SK-N-SH treated with all-trans-retinoic acid at 6 μM for 48 hours (cell line): ENCODE data around the gene SEMA6D.

Experiments
- ATAC-seq: fragments of 200-7000 bp; cut with Tn5 transposase; 3 replicates; pipeline ENCODE4 v1.9.1; 2020; ENCODE audit warnings: mild to moderate bottlenecking, moderate library complexity
- ARNTL ChIP-seq: fragments of 450-650 bp; formaldehyde crosslinking; IDR thresholded peaks from 2 replicates; pipeline ENCODE4 v1.5.0; 2020; ENCODE audit warnings: low read depth, mild to moderate bottlenecking, moderate library complexity, borderline replicate concordance
- CREB5 ChIP-seq: fragments of 250-450 bp; sonication (Bioruptor Pico); IDR thresholded peaks from 2 replicates; pipeline ENCODE4 v1.5.1; 2020; ENCODE audit warnings: low read depth, mild to moderate bottlenecking, moderate library complexity
- CSDC2 ChIP-seq: fragments of 250-450 bp; sonication (Bioruptor Pico); IDR thresholded peaks from 2 replicates; pipeline ENCODE4 v1.5.0; 2020; ENCODE audit warnings: mild to moderate bottlenecking, moderate library complexity
- CSRNP3 ChIP-seq: fragments of 250-450 bp; sonication (Bioruptor Pico); IDR thresholded peaks from 2 replicates; pipeline ENCODE4 v1.5.1; 2021; ENCODE audit warnings: mild to moderate bottlenecking, moderate library complexity
- ESRRG ChIP-seq: fragments of 250-450 bp; sonication (Bioruptor Pico); IDR thresholded peaks from 2 replicates; pipeline ENCODE4 v1.6.1; 2021; ENCODE audit warnings: mild to moderate bottlenecking
- GLIS3 ChIP-seq: fragments of 250-450 bp; sonication (Bioruptor Pico); IDR thresholded peaks from 2 replicates; pipeline ENCODE4 v1.5.0; 2020; ENCODE audit warnings: mild to moderate bottlenecking, moderate library complexity
- ISL1 ChIP-seq: fragments of 250-450 bp; sonication (Bioruptor Pico); IDR thresholded peaks from 2 replicates; pipeline ENCODE4 v2.1.2; 2022; ENCODE audit warnings: mild to moderate bottlenecking, moderate library complexity
- OSR1 ChIP-seq: fragments of 250-450 bp; sonication (Bioruptor Pico); IDR thresholded peaks from 2 replicates; pipeline ENCODE4 v1.8.0; 2022; ENCODE audit warnings: moderate library complexity, mild to moderate bottlenecking, inconsistent platforms
- PATZ1 ChIP-seq: fragments of 250-450 bp; sonication (Bioruptor Pico); IDR thresholded peaks from 2 replicates; pipeline ENCODE4 v1.8.0; 2020; ENCODE audit warnings: mild to moderate bottlenecking, moderate library complexity, borderline replicate concordance
- POU6F1 ChIP-seq: fragments of 250-450 bp; sonication (Bioruptor Pico); IDR thresholded peaks from 2 replicates; pipeline ENCODE4 v1.8.0; 2021; ENCODE audit warnings: low read depth, mild to moderate bottlenecking, moderate library complexity, borderline replicate concordance
- PPARA ChIP-seq: fragments of 250-450 bp; sonication (Bioruptor Pico); IDR thresholded peaks from 2 replicates; pipeline ENCODE4 v1.5.0; 2020; ENCODE audit warnings: mild to moderate bottlenecking, borderline replicate concordance
- RARB ChIP-seq: fragments of 250-450 bp; sonication (Bioruptor Pico); IDR thresholded peaks from 2 replicates; pipeline ENCODE4 v1.8.0; 2021; ENCODE audit warnings: mild to moderate bottlenecking, moderate library complexity
- SNAI2 ChIP-seq: fragments of 250-450 bp; sonication (Bioruptor Pico); IDR thresholded peaks from 2 replicates; pipeline ENCODE4 v1.5.0; 2020; ENCODE audit warnings: mild to moderate bottlenecking, moderate library complexity
- TCF4 ChIP-seq: fragments of 250-450 bp; sonication (Bioruptor Pico); IDR thresholded peaks from 2 replicates; pipeline ENCODE4 v1.8.0; 2021; ENCODE audit warnings: mild to moderate bottlenecking, moderate library complexity, borderline replicate concordance
- TOX ChIP-seq: fragments of 250-450 bp; sonication (Bioruptor Pico); IDR thresholded peaks from 2 replicates; pipeline ENCODE4 v1.8.0; 2021; ENCODE audit warnings: mild to moderate bottlenecking, moderate library complexity, borderline replicate concordance
- TSHZ2 ChIP-seq: fragments of 250-450 bp; sonication (Bioruptor Pico); IDR thresholded peaks from 2 replicates; pipeline ENCODE4 v1.5.0; 2020; ENCODE audit warnings: mild to moderate bottlenecking, moderate library complexity
- ZC3H10 ChIP-seq: fragments of 250-450 bp; sonication (Bioruptor Pico); IDR thresholded peaks from 2 replicates; pipeline ENCODE4 v1.5.1; 2021; ENCODE audit warnings: mild to moderate bottlenecking, moderate library complexity
- ZFP3 ChIP-seq: fragments of 250-450 bp; sonication (Bioruptor Pico); IDR thresholded peaks from 2 replicates; pipeline ENCODE4 v1.5.0; 2020; ENCODE audit warnings: mild to moderate bottlenecking, moderate library complexity
- ZFP30 ChIP-seq: fragments of 450-650 bp; formaldehyde crosslinking; IDR thresholded peaks from 2 replicates; pipeline ENCODE4 v1.5.0; 2022; ENCODE audit warnings: mild to moderate bottlenecking, moderate library complexity
- ZNF565 ChIP-seq: fragments of 450-650 bp; formaldehyde crosslinking; conservative IDR thresholded peaks from 2 replicates; pipeline ENCODE4 v1.5.0; 2020; ENCODE audit warnings: low read depth, mild to moderate bottlenecking, moderate library complexity
- ZNF70 ChIP-seq: fragments of 450-650 bp; formaldehyde crosslinking; IDR thresholded peaks from 2 replicates; pipeline ENCODE4 v1.5.0; 2020; ENCODE audit warnings: mild to moderate bottlenecking, moderate library complexity
- ZNF8 ChIP-seq: fragments of 450-650 bp; formaldehyde crosslinking; IDR thresholded peaks from 2 replicates; pipeline ENCODE4 v1.5.0; 2020; ENCODE audit warnings: mild to moderate bottlenecking, moderate library complexity

The SEMA6D gene

GRCh38 chr15:47733085-47733484, 15.8 kb downstream of the SEMA6D start:
- no peak for ATAC-seq
- no peak for TF ChIP-seq ZFP3 (CRISPR knock-in tag)
- no peak for TF ChIP-seq CSDC2 (CRISPR knock-in tag)
- TF ChIP-seq GLIS3 (CRISPR knock-in tag), result no peak
- no peak for TF ChIP-seq RARB
- no peak for TF ChIP-seq ZNF8
- TF ChIP-seq ZC3H10 (CRISPR knock-in tag), result no peak
- no peak for TF ChIP-seq TSHZ2 (CRISPR knock-in tag)
- TF ChIP-seq ISL1 (CRISPR knock-in tag), result no peak
- TF ChIP-seq CSRNP3 (CRISPR knock-in tag), result no peak
- TF ChIP-seq, all 23 proteins: peak for 0

- TF ChIP-seq ZNF8 (no peak), POU6F1 (CRISPR knock-in tag) (no peak), PPARA (CRISPR knock-in tag) (no peak), TOX (CRISPR knock-in tag) (no peak), ZNF565 (CRISPR knock-in tag) (no peak), SNAI2 (no peak), CREB5 (CRISPR knock-in tag) (no peak), ZNF70 (CRISPR knock-in tag) (no peak), CSDC2 (CRISPR knock-in tag) (no peak), ZC3H10 (CRISPR knock-in tag) (no peak)
- no peak for ATAC-seq
Measured at GRCh38 chr15:47736143-47736786, 19.0 kb downstream of the SEMA6D start.

- TF ChIP-seq ZC3H10 (CRISPR knock-in tag) (no peak), PATZ1 (CRISPR knock-in tag) (no peak), ZNF565 (CRISPR knock-in tag) (no peak), SNAI2 (no peak), CSRNP3 (CRISPR knock-in tag) (no peak), CSDC2 (CRISPR knock-in tag) (no peak), TCF4 (no peak), ZFP30 (no peak), GLIS3 (CRISPR knock-in tag) (no peak), ARNTL (CRISPR knock-in tag) (no peak), OSR1 (no peak), ESRRG (CRISPR knock-in tag) (no peak), POU6F1 (CRISPR knock-in tag) (no peak), ISL1 (CRISPR knock-in tag) (no peak)
- no peak for ATAC-seq
Measured at GRCh38 chr15:47737477-47737876, 20.2 kb downstream of the SEMA6D start.
